ENCODE data around the gene PAM16. TPM values are rescaled to one million over a fixed set of nuclear protein-coding genes. Genes with fewer than 3 reads are reported as not detected.
"Not testable (repeated sequence)": the region's sequence is repeated elsewhere in the genome, so short reads cannot be mapped to it uniquely, and the experiment has no call there.

Gene PAM16
- 10 to 100 TPM; 16.8 to 19.6 (median 16.8) TPM for polyA plus RNA-seq (ENCODE audit: insufficient read length in 3 of 3)

DNA sequence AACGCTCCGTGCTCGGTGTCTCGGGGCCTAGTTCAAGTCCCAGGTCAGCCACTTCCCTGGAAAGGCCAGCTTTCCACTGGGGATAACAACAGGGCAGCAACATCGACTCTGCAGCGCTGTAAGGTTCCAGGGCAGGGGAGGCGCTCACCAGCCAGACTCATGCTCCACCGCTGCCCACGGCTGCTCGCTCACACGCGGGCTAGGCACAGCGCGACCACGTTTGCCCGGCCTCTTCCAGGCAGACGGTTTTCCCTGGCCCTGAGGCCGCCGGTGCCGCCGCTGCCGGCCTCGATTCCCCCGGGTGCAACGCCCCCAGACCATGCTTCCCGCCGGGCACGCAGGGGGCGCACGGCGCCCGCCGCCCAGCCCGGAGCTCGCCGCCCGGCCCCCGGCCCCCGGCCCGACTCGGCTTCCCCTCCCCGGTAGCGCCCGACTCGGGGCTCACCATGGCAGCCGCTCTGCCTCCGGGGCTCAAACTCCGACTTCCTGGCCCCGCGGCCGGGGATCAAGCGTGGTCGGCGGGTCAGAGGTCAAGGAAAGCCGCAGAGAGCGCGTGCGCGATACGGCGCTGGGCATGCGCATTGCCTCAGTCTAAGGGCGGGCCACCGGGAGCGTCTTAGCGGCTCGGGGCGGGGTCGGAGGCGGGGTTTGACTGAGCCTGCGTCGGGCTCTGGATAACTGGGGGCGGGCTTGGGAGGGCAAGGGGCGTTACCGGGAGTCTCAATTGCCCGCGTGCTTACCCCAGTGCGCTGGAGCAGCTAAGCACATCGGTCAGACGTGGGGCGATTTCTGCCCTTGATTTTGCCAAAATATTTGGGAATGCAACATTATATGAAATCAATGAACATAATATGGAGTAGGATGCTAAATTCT, at the start of gene PAM16:
TSS of gene PAM16 (minus strand) at position 535 of the 873 bp plus-strand sequence. CDS start at position 448, 87 bp downstream.
- peak in 2 of 3 donors; percentile 84 to 86 for DNase-seq (ENCODE audit: low read depth in 3 of 3, low spot score in 2 of 3)

DNA sequence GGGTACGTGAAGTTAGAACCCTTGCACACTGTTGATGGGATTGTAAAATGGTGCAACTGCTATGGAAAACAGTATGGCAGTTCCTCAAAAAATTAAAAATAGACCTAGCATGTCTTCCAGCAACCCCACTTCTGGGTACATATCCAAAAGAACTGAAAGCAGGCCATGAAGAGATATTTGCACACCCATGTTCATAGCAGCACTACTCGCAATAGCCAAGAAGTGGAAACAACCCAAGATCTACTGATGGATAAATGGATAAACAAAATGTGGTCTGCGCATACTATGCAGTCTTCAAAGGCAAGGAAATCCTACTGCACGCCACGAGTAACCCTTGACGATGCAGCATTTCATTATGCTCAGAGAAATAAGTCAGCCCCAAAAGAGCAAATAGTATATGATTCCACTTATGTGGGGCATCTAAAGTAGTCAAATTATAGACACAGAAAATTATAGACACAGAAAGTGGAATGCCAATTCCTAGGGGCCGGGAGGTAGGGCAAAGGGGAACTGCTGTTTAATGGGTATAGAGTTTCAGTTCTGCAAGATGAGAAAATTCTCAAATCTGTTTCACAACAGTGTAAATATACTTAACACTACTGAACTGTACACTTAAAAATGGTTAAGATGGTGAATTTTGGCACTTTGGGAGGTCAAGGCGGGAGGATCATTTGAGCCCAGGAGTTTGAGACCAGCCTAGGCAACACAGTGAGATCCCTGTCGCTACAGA, 48.0 kb upstream of the PAM16 start:
- no peak for DNase-seq (ENCODE audit: low read depth in 3 of 3, low spot score in 2 of 3)

DNA sequence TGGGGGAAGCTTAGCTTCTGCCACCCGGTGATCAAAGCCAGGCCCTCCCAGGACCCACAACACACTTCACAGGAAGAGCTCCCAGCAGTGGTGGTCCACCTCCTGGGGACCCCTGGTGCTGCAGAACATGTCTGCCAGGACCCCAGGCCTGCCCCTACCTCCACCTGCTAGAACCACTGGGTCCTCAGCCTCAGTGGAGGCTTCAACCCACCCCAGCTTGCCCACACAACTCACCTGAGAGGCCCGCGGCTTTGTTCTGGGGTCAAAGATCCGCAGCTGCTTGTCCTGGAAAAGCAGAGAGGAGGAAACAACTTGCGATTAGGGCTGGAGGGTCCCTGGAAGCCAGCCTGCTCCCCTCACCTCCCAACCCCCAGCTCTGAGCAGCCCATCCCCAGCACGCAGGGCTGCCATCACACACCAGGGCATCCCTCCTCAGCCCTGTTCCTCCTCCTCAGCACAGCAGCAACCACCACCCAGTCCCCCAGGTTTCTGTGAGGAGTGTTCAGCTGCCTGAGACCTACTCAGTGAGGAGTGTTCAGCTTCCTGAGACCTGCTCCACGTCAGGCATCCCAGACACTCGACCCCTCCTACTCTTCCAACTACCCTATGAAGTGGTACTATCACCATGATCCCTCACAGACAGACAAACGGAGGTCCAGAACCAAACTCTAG, 44.1 kb upstream of the PAM16 start:
- DNase-seq (ENCODE audit: low read depth in 3 of 3, low spot score in 2 of 3) = no peak

DNA sequence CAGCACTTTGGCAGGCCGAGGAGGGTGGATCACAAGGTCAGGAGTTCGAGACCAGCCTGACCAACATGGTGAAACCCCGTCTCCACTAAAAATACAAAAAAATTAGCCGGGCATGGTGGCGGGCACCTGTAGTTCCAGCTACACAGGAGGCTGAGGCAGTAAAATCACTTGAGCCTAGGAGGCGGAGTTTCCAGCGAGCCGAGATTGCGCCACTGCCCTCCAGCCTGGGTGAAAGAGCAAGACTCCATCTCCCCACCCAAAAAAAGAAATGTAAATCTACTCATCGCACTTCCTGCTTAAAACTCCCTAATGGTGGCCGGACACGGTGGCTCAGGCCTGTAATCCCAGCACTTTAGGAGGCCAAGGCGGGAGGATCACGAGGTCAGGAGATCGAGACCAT, 42.7 kb upstream of the PAM16 start:
- not testable (repeated sequence) for DNase-seq (ENCODE audit: low read depth in 3 of 3, low spot score in 2 of 3)

DNA sequence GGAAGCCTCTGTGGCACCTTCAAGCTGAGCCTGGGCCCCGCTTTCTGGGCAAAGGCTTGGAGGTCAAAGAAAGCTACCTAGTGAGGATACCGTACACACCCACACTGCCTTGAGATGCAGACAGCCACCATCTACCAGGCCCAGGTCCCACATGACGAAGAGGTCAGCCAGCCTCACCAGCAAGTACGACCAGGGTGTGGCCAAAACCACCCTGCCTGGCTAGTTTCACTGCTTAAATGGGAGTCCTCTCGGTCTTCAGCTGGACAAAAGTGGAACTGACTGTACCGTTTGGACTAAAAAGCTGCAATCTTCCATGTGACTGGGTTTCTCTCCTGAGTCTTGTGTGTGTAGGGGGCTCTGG, 42.1 kb upstream of the PAM16 start:
- DNase-seq (ENCODE audit: low read depth in 3 of 3, low spot score in 2 of 3) = no peak

DNA sequence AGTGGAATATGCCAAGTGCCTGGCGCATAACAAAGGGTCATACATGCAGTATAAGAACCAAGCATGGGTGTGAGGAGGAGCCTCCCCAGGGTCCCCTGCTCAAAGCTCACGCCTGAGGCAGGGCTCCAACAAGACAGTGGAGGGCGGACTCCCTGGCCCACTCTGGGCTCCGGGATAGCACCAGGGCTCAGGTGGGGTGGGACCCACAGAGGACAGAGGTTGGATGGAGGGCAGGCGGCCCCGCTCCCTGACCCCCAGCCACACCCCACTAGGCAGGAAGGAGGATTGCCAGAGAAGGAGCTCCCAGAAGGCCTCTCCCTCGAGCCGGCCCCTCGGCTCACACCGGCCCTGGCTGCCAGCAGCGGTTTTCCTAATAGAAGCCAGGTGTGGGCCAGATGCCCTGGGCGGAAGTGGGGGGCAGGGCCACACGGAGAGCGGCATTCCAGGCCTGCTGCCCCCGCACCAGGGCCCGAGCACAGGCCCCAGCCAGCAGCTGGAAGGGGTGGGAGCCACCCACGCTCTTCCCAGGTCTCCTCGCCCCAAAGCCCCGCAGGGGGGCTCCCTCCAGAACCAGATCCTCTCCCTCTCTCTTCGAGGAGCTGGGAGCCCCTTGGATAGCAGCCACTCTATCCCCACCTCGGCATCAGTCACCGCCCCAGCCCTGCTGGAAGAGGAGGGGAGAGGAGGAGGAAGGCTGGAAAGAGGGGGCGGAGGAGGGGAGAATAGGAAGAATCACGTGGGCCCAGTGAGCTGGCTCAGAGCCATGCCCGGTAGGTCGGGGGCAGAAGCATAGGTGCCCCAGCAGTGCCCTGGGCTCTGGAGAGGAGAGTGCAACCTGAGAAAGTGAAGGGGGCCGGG, 41.5 kb upstream of the PAM16 start:
- DNase-seq (ENCODE audit: low read depth in 3 of 3, low spot score in 2 of 3) = no peak

DNA sequence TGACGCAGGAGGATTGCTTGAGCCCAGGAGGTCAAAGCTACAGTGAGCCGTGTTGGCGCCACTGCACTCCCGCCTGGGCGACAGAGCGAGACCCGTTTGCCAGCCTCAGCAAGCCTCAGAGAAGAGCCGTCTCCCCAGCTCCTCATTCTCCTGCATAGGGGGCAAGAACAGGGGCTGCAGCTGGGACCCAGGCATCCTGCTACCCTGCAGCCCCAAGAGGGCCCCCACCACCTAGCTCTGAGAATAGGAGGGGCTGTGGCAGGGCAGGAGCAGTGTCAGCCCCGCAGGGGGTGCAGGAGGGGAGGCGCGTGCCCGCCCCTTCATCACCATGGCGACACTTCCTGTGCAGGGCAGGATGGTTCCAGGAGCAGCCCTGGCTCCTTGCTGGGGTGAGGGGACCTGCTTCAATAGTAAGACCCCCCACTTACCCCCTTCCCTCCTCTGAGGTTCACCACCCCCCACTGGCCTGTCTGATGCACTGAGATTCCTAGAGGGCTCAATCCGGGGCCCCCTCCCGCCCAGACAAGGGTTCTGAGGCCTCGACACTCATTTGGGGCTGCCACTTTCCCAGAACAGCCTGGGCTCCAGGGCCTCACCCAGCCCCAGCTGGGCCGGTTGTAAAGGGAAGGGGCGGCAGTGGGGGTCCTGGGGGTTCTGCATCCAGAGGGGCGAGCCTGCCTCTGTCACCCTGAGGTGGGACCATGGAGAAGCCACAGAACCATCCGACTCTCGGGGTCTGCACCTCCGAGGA, 40.7 kb upstream of the PAM16 start:
- no peak for DNase-seq (ENCODE audit: low read depth in 3 of 3, low spot score in 2 of 3)

DNA sequence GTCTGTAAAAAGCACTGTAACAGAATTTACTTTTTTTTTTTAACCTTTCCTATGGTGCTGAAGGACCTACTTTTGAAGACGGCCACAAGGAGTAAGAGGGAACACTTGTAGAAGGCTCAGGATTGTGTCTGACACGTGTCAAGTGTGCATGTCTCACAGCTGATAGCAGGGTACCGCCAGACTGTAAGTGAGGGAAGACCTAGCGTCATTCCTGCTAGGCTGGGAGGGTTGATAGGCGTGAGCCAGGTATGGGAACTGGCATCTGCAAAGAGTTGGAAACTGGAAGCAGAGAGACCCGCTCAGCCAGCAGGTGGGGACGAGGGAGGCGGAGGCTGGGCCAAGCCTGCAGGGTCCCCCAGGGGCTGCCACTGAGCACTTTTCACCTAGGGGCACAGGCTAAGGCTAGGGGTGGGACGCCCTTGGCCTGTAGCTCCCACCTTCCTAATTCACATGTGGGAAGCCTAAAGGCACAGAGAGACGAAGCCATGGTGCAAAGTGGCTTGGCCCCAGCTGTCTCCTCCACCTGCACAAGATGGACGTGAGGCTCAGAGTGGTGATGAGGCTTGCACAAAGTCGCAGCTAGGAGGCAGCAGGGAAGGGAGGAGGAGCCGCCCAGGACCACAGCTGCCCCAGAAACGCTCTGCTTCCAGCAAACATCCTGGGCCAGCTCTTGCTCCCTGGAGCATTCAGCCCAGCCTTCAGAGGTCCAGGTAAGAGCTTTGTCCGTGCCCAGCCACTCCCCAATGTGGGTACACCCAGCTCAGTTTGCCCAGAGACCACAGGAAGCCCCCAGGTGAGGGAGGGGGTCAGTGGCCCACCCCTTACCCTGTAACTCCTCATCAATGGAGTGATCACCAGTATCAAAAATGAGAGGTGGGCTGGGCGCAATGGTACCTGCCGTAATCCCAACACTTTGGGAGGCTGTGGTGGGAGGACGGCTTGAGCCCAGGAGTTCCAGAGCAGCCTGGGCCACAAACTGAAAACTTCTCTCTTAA, 39.4 kb upstream of the PAM16 start:
- DNase-seq (ENCODE audit: low read depth in 3 of 3, low spot score in 2 of 3) = no peak

DNA sequence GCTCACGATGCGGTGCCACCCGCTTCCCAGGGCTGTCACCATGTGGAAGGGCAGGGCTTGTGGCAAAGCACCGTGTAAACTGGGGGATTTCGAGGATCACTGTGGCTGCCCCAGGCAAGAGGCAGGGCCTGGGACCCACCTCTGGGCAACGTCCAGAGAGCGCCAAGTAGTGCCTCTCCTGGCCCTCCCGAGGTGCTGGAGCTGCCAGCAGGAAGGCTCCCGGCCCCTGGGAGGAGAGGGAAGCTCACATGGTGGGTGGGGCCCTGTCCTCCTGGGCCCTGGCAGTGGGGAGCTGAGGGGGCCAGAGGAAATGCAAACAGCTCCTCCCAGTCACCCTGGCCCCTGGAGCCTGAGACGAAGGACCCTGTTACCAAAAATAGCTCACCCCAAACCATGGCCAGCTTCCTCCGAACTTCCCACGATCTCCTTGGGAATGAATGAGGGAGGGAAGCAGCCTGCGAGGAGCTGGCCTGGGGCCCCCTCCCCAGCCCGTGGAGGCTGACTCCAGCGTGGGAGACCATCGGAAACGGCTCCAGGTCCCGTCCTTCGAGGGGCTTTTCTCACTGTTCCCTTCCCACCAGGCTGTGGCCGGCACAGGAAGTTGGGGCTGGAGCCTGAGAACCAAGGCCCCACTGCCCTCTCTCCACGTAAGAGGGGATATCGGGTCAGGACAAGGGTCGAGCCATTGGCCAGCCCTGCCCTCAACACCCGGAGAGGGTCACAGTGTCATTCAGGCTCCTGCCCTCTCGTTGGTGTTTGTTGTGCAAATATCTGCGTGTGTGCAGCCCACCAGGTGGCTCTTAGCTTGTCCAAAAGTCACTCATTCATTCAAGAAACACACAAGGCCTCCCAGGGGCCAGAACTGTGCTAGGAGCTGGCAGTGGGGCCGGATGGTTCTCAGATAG, 38.2 kb upstream of the PAM16 start:
- no peak for DNase-seq (ENCODE audit: low read depth in 3 of 3, low spot score in 2 of 3)

DNA sequence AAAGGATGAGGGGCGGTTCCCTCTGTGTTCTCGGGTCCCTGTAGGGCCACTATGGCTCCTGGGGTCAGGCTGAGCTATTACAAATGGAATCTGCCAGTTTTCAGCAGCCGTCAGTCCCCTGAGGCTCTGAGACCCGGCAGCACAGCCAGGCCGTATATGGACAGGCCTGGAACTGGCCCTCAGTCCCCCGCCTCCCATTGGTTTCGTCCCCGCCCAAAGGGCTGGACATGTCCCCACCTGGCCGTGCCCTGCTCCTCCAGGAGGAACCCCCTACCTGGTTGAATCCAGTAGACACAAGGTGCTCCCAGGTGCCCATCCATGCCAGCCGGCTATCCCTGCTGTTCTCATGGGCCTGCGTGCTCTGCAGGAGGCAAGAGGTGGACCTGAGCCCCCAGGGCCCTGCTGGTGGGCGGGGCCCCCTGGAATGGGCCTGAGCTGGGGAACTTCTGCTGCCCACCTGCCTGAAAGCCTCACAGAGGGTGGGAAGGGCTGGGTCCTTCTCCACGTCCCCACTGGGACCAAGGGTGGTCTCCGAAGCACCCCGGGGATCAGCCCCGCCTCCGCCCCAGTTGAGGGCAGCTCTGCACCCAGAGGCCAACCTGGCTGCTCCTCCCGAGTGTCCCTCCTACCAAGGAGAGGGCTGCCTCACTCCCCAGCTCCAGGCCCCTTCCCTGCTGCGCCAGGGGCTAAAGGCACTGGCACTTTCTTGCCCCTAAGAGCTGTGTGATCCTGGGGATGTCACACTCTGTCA, 37.3 kb upstream of the PAM16 start:
- no peak for DNase-seq (ENCODE audit: low read depth in 3 of 3, low spot score in 2 of 3)

DNA sequence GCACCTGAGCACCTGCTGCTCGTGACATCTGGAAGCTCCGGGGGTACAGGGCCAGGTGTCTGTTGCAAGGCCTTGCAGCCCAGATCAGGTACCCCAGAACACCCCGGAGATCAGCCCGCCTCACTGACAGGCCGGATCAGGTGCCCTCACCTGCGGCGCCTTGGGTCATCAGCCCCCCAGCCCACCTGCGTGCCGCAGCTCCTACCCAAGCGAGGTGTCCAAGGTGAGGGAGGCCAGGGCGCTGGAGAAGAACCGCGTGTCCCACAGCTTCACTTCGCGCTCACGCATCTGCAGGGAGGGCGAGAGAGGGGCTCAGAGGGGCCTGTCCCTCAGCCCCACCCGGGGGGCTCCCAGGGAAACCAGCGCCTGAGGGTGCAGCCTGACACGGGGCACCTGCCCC, 36.7 kb upstream of the PAM16 start:
- no peak for DNase-seq (ENCODE audit: low read depth in 3 of 3, low spot score in 2 of 3)

DNA sequence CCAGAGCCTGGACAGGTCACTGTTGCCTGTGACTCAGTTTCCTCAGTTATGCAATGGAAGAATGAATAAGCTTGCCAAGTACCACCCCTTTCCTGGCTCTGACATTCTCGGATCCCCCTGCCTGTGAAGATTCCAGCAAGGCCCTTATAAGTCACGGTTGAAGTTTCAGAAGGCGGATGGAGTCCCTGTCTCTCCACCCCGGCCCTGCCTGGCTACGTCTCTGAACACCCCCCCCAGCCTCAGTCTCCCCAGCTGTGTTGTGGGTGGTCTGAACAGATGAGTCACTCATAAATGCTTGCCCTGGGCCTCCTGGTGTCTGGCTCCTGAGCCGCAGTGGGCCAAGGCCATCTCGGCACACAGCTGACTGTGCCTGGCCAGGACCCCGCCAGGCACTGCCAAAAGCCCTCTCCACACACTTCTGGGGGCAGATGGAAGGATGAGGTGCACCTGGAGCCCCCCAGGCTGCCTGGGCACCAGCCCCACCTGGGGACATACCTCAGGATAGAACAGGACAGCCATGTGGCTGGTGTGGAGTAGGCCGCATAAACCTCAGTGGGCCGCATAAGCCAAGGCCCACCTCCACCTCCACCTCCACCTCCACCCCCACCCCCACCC, 35.9 kb upstream of the PAM16 start:
- no peak for DNase-seq (ENCODE audit: low read depth in 3 of 3, low spot score in 2 of 3)

DNA sequence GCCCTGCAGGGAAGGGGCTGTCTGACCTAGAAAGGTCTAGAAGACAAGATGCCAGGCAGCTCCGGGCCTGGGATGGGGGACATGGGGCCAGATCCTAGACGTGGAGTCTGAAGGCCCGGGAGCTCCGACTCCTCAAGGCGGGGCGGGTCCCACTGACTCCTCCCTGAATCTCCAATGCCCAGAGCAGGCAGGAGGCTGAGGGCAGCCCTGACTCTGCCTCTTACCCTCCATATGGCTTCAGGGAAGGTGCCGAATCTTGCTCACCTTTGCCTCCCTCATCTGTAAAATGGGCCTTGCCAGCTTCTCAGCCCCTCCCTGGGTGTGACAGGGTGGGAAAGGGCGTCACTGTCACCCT, 35.3 kb upstream of the PAM16 start:
- DNase-seq (ENCODE audit: low read depth in 3 of 3, low spot score in 2 of 3) = no peak

DNA sequence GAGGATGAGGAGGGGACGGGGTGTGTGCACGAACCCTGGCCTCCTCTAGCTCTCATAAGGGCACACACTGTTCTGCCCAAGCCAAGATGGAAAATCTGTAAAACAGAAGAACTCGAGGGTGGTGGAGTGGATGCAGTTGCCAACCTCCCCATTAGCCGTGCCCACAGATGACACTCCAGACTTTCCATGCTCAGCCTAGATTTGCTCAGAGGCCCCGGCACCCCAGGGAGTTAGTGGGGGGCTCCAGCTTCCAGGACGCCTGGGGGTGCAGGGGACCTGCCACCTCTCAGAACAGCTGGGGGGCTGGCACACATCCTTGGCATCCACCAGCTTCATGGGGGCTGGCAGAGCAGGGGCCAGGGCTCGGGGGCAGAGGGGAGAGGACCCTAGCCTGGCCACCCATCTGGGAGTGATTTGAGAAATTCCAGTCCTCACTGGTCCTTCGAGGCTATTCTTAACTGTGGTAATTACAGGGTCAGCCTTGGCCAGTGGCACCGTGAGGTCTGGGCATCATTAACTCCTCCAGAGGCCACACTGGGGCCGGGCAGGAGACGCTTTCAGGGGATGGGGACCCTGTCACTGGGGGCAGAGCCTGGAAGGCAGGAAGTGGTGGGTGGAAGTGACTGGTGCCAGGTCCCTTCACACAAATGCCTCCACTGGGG, 34.8 kb upstream of the PAM16 start:
- DNase-seq (ENCODE audit: low read depth in 3 of 3, low spot score in 2 of 3) = no peak

DNA sequence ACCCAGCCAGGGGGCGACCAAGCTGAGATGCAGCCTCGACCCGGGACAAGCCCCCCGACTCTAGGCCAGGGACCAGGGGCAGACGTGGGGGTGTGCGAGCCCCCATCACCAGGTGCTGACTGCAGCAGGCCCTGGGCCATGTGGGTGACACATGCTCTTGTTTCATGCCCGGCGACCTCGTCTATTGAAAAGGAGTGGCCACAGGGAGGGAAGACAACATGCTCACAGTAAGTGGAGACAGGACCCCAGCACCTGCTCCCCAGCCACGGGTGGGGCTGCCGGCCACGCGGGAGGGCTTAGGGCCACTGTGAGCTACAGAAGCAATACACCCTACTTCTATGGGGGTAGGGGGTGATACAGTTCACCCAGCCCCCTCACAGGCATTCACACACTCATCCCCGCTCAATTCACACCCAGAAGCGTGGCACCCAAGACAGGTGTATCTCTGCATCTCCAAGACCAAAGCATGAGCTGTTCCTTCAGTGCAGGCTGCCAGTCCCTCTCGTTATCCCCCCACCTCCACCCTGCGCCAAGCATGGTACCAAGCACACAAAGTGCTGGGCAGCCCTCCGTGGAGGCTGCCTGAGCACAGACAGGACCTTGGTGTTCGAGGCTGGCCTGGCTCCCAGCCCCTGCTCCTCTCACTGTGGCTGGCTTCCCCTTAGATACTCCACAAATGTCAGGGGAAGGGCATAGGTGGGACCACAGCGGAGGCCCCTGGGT, 34.1 kb upstream of the PAM16 start:
- DNase-seq (ENCODE audit: low read depth in 3 of 3, low spot score in 2 of 3) = no peak
